Mesendoderm (in vitro differentiated cells): ENCODE measurements around the gene DENND2D.
"Not testable (repeated sequence)": the region's sequence is repeated elsewhere in the genome, so short reads cannot be mapped to it uniquely, and the experiment has no call there.

Experiments
- DNase-seq: peaks from one replicate; pipeline ENCODE4 v3.0.0; 2013
- H2AK5ac ChIP-seq: 2 replicates; pipeline ENCODE4 v1.6.1; 2013; ENCODE audit warnings: low read length, inconsistent platforms
- H2BK120ac ChIP-seq: 2 replicates; pipeline ENCODE4 v1.6.1; 2013; ENCODE audit warnings: low read depth, mild to moderate bottlenecking, low read length, moderate library complexity, mixed read lengths
- H2BK15ac ChIP-seq: replicated peaks from 2 replicates; pipeline ENCODE4 v1.6.1; 2013; ENCODE audit warnings: low read depth, mild to moderate bottlenecking, moderate library complexity
- H2BK5ac ChIP-seq: 2 replicates; pipeline ENCODE4 v1.6.1; 2013; ENCODE audit warnings: low read length, inconsistent platforms
- H3K18ac ChIP-seq: 2 replicates; pipeline ENCODE4 v1.6.1; 2013; ENCODE audit warnings: mild to moderate bottlenecking, low read length, mixed read lengths
- H3K23ac ChIP-seq: one replicate; pipeline ENCODE4 v1.6.1; 2013; ENCODE audit warnings: low read length
- H3K27ac ChIP-seq: 2 replicates; pipeline ENCODE4 v1.5.1; 2013; ENCODE audit warnings: low read depth, mild to moderate bottlenecking, inconsistent platforms, low read length, moderate library complexity
- H3K27me3 ChIP-seq: 2 replicates; pipeline ENCODE4 v1.6.1; 2013; ENCODE audit warnings: low read length, control low read depth, mild to moderate bottlenecking, inconsistent platforms; ENCODE audit not compliant: insufficient read depth, poor library complexity
- H3K36me3 ChIP-seq: 2 replicates; pipeline ENCODE4 v1.6.1; 2013; ENCODE audit warnings: low read length, inconsistent platforms; ENCODE audit not compliant: control insufficient read depth, insufficient read depth
- H3K4ac ChIP-seq: one replicate; pipeline ENCODE4 v1.6.1; 2013; ENCODE audit warnings: low read depth, mild to moderate bottlenecking, low read length, moderate library complexity
- H3K4me1 ChIP-seq: 2 replicates; pipeline ENCODE4 v1.6.1; 2013; ENCODE audit warnings: low read depth, low read length, inconsistent platforms; ENCODE audit not compliant: control insufficient read depth
- H3K4me2 ChIP-seq: 2 replicates; pipeline ENCODE4 v1.6.1; 2013; ENCODE audit warnings: low read length
- H3K4me3 ChIP-seq: 2 replicates; pipeline ENCODE4 v1.5.1; 2013; ENCODE audit warnings: mild to moderate bottlenecking, low read length
- H3K56ac ChIP-seq: one replicate; pipeline ENCODE4 v1.6.1; 2013; ENCODE audit warnings: low read length
- H3K79me1 ChIP-seq: 2 replicates; pipeline ENCODE4 v1.6.1; 2013; ENCODE audit warnings: low read length, inconsistent platforms
- H3K79me2 ChIP-seq: 2 replicates; pipeline ENCODE4 v1.6.1; 2013; ENCODE audit warnings: mild to moderate bottlenecking, low read length; ENCODE audit not compliant: control insufficient read depth, insufficient read depth
- H3K9ac ChIP-seq: 2 replicates; pipeline ENCODE4 v1.6.1; 2013; ENCODE audit warnings: low read length, inconsistent platforms
- H4K5ac ChIP-seq: one replicate; pipeline ENCODE4 v1.6.1; 2013; ENCODE audit warnings: low read length
- H4K8ac ChIP-seq: one replicate; pipeline ENCODE4 v1.6.1; 2013; ENCODE audit warnings: low read depth, mild to moderate bottlenecking, control low read depth, low read length, moderate library complexity
- whole genome bisulfite sequencing: extraction: QIAGEN DNeasy Blood & Tissue Kit; methylation state at CpG from one replicate; pipeline ENCODE4 v1.1.7; 2013; ENCODE audit warnings: low lambda C conversion rate, missing lambda C conversion rate; ENCODE audit not compliant: insufficient coverage; ENCODE audit errors: extremely low coverage; 5-methylcytosine and 5-hydroxymethylcytosine counted together

DENND2D gene

DNA sequence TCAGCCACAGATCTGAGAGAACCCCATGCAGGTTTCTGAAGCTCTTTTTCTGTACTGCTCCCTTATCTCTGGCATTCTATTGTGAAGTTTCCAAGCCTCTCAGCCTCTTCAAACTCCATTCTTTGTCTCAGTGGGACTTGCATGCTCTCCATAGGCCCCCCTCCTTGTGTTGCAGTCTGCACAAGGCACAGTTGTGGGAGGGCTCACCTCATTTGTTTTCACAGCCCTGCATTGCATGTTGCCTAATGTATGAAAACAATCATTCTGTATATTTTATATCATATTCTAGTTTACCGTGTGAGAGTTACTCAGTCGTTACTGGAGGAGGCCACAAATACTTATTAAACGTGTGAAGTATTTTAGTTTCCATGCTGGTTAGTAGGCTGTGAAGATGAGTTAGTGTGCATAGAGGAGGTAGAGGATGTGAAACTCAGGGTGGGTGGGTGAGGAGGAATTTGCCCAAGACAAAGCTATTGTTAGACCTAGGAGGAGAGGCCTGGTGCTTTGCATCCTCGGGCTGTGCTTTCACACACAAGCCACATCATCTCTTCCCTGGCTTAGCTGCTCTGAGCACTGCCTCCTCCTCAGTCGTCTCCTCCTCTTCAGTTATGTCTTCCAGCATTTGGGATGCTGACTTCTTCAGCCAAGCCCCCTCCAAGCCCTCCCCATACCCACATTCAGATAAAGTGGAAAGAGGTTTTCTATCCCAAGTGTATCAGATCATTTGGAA, 19.3 kb upstream of the DENND2D start:
- Histone ChIP-seq H3K23ac (no peak overlapping the region), H2BK120ac (no peak overlapping the region), H2AK5ac (no peak overlapping the region), H2BK15ac (no peak overlapping the region), H3K79me2 (no peaks in the 10 kb centered on the region), H3K4me1 (peaks cover 12% of the 10 kb centered on the region), H3K18ac (no peak overlapping the region), H3K9ac (peak overlapping the region; percentile 37), H3K27ac (peak overlapping the region; percentile 71), H3K4me2 (no peak overlapping the region), H3K4me3 (no peak overlapping the region), H4K5ac (no peak overlapping the region), H4K8ac (no peak overlapping the region), H3K79me1 (no peaks in the 10 kb centered on the region), H3K4ac (no peak overlapping the region), H3K36me3 (no peaks in the 10 kb centered on the region), H3K27me3 (no peaks in the 10 kb centered on the region), H3K56ac (peak overlapping the region; percentile 78), H2BK5ac (peak overlapping the region; percentile 86)
- peak; percentile 94 for DNase-seq
- no CpG with 5 or more reads among the region's 5 CpGs for WGBS

- Histone ChIP-seq H3K23ac (no peak overlapping the region), H3K4me1 (peaks cover 16% of the 10 kb centered on the region), H2AK5ac (no peak overlapping the region), H4K8ac (no peak overlapping the region), H2BK5ac (peak overlapping the region; percentile 53), H3K79me1 (no peaks in the 10 kb centered on the region), H2BK15ac (no peak overlapping the region), H3K36me3 (no peaks in the 10 kb centered on the region), H3K56ac (no peak overlapping the region), H3K4me2 (no peak overlapping the region), H4K5ac (no peak overlapping the region), H3K27me3 (no peaks in the 10 kb centered on the region), H3K4ac (no peak overlapping the region), H3K18ac (peak overlapping the region; percentile 64), H2BK120ac (peak overlapping the region; percentile 10), H3K9ac (no peak overlapping the region), H3K27ac (peak overlapping the region; percentile 93), H3K79me2 (no peaks in the 10 kb centered on the region), H3K4me3 (no peak overlapping the region)
- no peak for DNase-seq
- no CpG with 5 or more reads among the region's 8 CpGs for WGBS
Measured at GRCh38 chr1:111218701-111219556, 18.5 kb upstream of the DENND2D start.

GRCh38 chr1:111217183-111217910, 16.9 kb upstream of the DENND2D start:
- H3K79me1 ChIP-seq, result no peaks in the 10 kb centered on the region
- no peak overlapping the region for H2BK120ac ChIP-seq
- no peak overlapping the region for H2BK5ac ChIP-seq
- H3K4me1 ChIP-seq, result peaks cover 20% of the 10 kb centered on the region
- no peaks in the 10 kb centered on the region for H3K36me3 ChIP-seq
- no peak overlapping the region for H2AK5ac ChIP-seq
- H3K27me3 ChIP-seq, result no peaks in the 10 kb centered on the region
- peak overlapping the region; percentile 11 for H2BK15ac ChIP-seq
- H3K56ac ChIP-seq, result no peak overlapping the region
- no peak for DNase-seq
- no peak overlapping the region for H3K23ac ChIP-seq
- H4K8ac ChIP-seq, result no peak overlapping the region
- no CpG with 5 or more reads among the region's 5 CpGs for WGBS
- no peak overlapping the region for H3K18ac ChIP-seq
- no peak overlapping the region for H3K9ac ChIP-seq
- no peak overlapping the region for H3K27ac ChIP-seq
- no peaks in the 10 kb centered on the region for H3K79me2 ChIP-seq
- H3K4me2 ChIP-seq, result no peak overlapping the region
- no peak overlapping the region for H3K4ac ChIP-seq
- H3K4me3 ChIP-seq, result no peak overlapping the region
- H4K5ac ChIP-seq, result no peak overlapping the region

GRCh38 chr1:111216751-111217150, 16.3 kb upstream of the DENND2D start:
- no peaks in the 10 kb centered on the region for H3K27me3 ChIP-seq
- H4K8ac ChIP-seq, result no peak overlapping the region
- H3K18ac ChIP-seq, result no peak overlapping the region
- peaks cover 20% of the 10 kb centered on the region for H3K4me1 ChIP-seq
- H3K4ac ChIP-seq, result no peak overlapping the region
- H3K4me3 ChIP-seq, result no peak overlapping the region
- H3K79me2 ChIP-seq, result no peaks in the 10 kb centered on the region
- H2BK120ac ChIP-seq, result no peak overlapping the region
- WGBS, result no CpG with 5 or more reads among the region's 5 CpGs
- no peak overlapping the region for H2BK5ac ChIP-seq
- H3K9ac ChIP-seq, result no peak overlapping the region
- H4K5ac ChIP-seq, result no peak overlapping the region
- no peak overlapping the region for H3K4me2 ChIP-seq
- H2BK15ac ChIP-seq, result no peak overlapping the region
- no peak overlapping the region for H2AK5ac ChIP-seq
- no peak for DNase-seq
- no peaks in the 10 kb centered on the region for H3K79me1 ChIP-seq
- H3K23ac ChIP-seq, result no peak overlapping the region
- no peak overlapping the region for H3K27ac ChIP-seq
- no peak overlapping the region for H3K56ac ChIP-seq
- no peaks in the 10 kb centered on the region for H3K36me3 ChIP-seq

GRCh38 chr1:111215285-111215684, 14.8 kb upstream of the DENND2D start:
- H4K8ac ChIP-seq, H3K4ac ChIP-seq, H4K5ac ChIP-seq, H3K27ac ChIP-seq, H3K23ac ChIP-seq, H3K4me2 ChIP-seq, H3K79me1 ChIP-seq, H3K4me3 ChIP-seq, DNase-seq, H2AK5ac ChIP-seq, H3K27me3 ChIP-seq, H3K79me2 ChIP-seq, H3K36me3 ChIP-seq, H2BK15ac ChIP-seq, H2BK5ac ChIP-seq, H3K9ac ChIP-seq: not testable (repeated sequence)
- Histone ChIP-seq H3K18ac (peak overlapping the region; percentile 99), H3K4me1 (peaks cover 14% of the 10 kb centered on the region), H2BK120ac (peak overlapping the region; percentile 93), H3K56ac (peak overlapping the region; percentile 6)
- WGBS, result no CpG with 5 or more reads among the region's 2 CpGs
